Endometrial microvascular endothelial cells (primary cell): Measurements from ENCODE around the gene HERC4. TPM values are rescaled to one million over a fixed set of nuclear protein-coding genes. Genes with fewer than 3 reads are reported as not detected.
"Not testable (repeated sequence)": the region's sequence is repeated elsewhere in the genome, so short reads cannot be mapped to it uniquely, and the experiment has no call there.

Source experiments
- in situ Hi-C: cut with HindIII; loops from 2 replicates; pipeline ENCODE4 v1.10.0; 2017; ENCODE audit warnings: low sequenced_read_pairs, low pct_unique_long_range_greater_than_20kb; ENCODE audit errors: inconsistent ontology term
- total RNA-seq: library from RNA; depleted of rRNA; stranded (reverse); fragments of >200 nt; gene quantifications from one replicate; pipeline ENCODE4 v1.2.3, GENCODE V29; 2015; ENCODE audit errors: inconsistent ontology term

Gene HERC4
- total RNA-seq, 1 donor from 2014 or later = 71.3 TPM

- in situ Hi-C loops = no loop called here
These were observed 154.0 kb downstream of the HERC4 start for GRCh38 chr10:67921065-67921464.

- in situ Hi-C loops = no loop called here
These were observed 157.4 kb downstream of the HERC4 start for GRCh38 chr10:67917679-67918078.

- in situ Hi-C loops = no loop called here
These were observed 157.9 kb downstream of the HERC4 start for GRCh38 chr10:67917169-67917568.

- in situ Hi-C loops = no loop called here
These were observed 160.2 kb downstream of the HERC4 start for GRCh38 chr10:67914777-67915340.

GRCh38 chr10:67912331-67912946 is 162.6 kb downstream of the HERC4 start:
- in situ Hi-C loops = no loop called here

- in situ Hi-C loops = no loop called here
These were observed 171.5 kb downstream of the HERC4 start for GRCh38 chr10:67903581-67903980.

GRCh38 chr10:67893637-67894036 is 181.4 kb downstream of the HERC4 start:
- in situ Hi-C loops = no loop called here

- in situ Hi-C loops = no loop called here
These were observed 190.0 kb downstream of the HERC4 start for GRCh38 chr10:67884842-67885670.

- in situ Hi-C loops = no loop called here
These were observed 190.7 kb downstream of the HERC4 start, which contains the start of gene SIRT1 for GRCh38 chr10:67884313-67884841. TSS of gene SIRT1 (plus strand) at chr10:67884656. CDS start at chr10:67884722, 66 bp downstream.

GRCh38 chr10:67883710-67884312 is 191.3 kb downstream of the HERC4 start:
- in situ Hi-C loops = no loop called here

- in situ Hi-C loops = no loop called here
These were observed 196.9 kb downstream of the HERC4 start for GRCh38 chr10:67878133-67878532.

GRCh38 chr10:67877421-67877820 is 197.7 kb downstream of the HERC4 start:
- in situ Hi-C loops = not testable (repeated sequence)

- in situ Hi-C loops = no loop called here
These were observed 199.5 kb downstream of the HERC4 start for GRCh38 chr10:67875340-67876238.

Other genes starting within 250 kb of the HERC4 start
- 2.1 TPM for gene DNAJC12, start 237.1 kb downstream of the HERC4 start, total RNA-seq
- gene SIRT1, start 190.6 kb downstream of the HERC4 start, total RNA-seq = 10.2 TPM
- gene MYPN, start 34.2 kb upstream of the HERC4 start, total RNA-seq = 1.1 TPM
- not detected for gene ATOH7, start 156.8 kb upstream of the HERC4 start, total RNA-seq